ENCODE results near the gene WIPI1. TPM values are rescaled to one million over a fixed set of nuclear protein-coding genes. Genes with fewer than 3 reads are reported as not detected.

Gene WIPI1
- total RNA-seq, 1 donor from 2014 or later, result 29.5 TPM

- Mint-ChIP-seq H3K27ac (no peak overlapping the region), H3K9me3 (no peaks in the 10 kb centered on the region), H3K36me3 (peaks cover 4% of the 10 kb centered on the region), H3K4me1 (peaks cover 25% of the 10 kb centered on the region), H3K4me3 (peak overlapping the region; percentile 99), H3K27me3 (ENCODE audit: insufficient read depth, low read depth) (peaks cover 6% of the 10 kb centered on the region)
- TF ChIP-seq, protein P1, sequence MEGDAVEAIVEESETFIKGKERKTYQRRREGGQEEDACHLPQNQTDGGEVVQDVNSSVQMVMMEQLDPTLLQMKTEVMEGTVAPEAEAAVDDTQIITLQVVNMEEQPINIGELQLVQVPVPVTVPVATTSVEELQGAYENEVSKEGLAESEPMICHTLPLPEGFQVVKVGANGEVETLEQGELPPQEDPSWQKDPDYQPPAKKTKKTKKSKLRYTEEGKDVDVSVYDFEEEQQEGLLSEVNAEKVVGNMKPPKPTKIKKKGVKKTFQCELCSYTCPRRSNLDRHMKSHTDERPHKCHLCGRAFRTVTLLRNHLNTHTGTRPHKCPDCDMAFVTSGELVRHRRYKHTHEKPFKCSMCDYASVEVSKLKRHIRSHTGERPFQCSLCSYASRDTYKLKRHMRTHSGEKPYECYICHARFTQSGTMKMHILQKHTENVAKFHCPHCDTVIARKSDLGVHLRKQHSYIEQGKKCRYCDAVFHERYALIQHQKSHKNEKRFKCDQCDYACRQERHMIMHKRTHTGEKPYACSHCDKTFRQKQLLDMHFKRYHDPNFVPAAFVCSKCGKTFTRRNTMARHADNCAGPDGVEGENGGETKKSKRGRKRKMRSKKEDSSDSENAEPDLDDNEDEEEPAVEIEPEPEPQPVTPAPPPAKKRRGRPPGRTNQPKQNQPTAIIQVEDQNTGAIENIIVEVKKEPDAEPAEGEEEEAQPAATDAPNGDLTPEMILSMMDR (IDR thresholded peaks at IDR 0.05), result no peak
- Histone ChIP-seq H4K20me1 (ENCODE audit: low read depth) (no peaks in the 10 kb centered on the region), H3K4me1 (peaks cover 3% of the 10 kb centered on the region), H3F3A (ENCODE audit: low read depth) (peaks cover 21% of the 10 kb centered on the region), H3K27ac (no peak overlapping the region), H3K79me2 (ENCODE audit: low read depth) (no peaks in the 10 kb centered on the region), H3K36me3 (no peaks in the 10 kb centered on the region), H2AFZ (replicated peaks) (peak overlapping the region; percentile 97), H3K27me3 (peaks cover 17% of the 10 kb centered on the region), H3K9ac (no peak overlapping the region), H3K4me3 (peak overlapping the region; percentile 71), H3K9me3 (ENCODE audit: low read depth) (no peaks in the 10 kb centered on the region), H3K4me2 (peak overlapping the region; percentile 92)
- DNase-seq (ENCODE audit: low spot score), result no peak
Observed at GRCh38 chr17:68455901-68456338, 1.4 kb downstream of the WIPI1 start.

- no peaks in the 10 kb centered on the region for H3K9me3 ChIP-seq (ENCODE audit: low read depth)
- H3K79me2 ChIP-seq (ENCODE audit: low read depth), result no peaks in the 10 kb centered on the region
- Mint-ChIP-seq H3K4me3 (no peak overlapping the region), H3K36me3 (peaks cover 10% of the 10 kb centered on the region), H3K27me3 (ENCODE audit: insufficient read depth, low read depth) (peaks cover 2% of the 10 kb centered on the region), H3K9me3 (no peaks in the 10 kb centered on the region), H3K4me1 (peaks cover 25% of the 10 kb centered on the region), H3K27ac (no peak overlapping the region)
- no peak overlapping the region for H3K27ac ChIP-seq
- peaks cover 21% of the 10 kb centered on the region for H3F3A ChIP-seq (ENCODE audit: low read depth)
- H3K9ac ChIP-seq, result no peak overlapping the region
- H3K36me3 ChIP-seq, result no peaks in the 10 kb centered on the region
- H3K4me3 ChIP-seq, result no peak overlapping the region
- TF ChIP-seq EZH2 (IDR thresholded peaks at IDR 0.05) (no peak), EZH2phosphoT487 (IDR thresholded peaks at IDR 0.05) (no peak)
- TF ChIP-seq, protein P1 (IDR thresholded peaks at IDR 0.05), result no peak
- no peaks in the 10 kb centered on the region for H4K20me1 ChIP-seq (ENCODE audit: low read depth)
- no peak overlapping the region for H3K4me2 ChIP-seq
- peaks cover 3% of the 10 kb centered on the region for H3K4me1 ChIP-seq
- no peak overlapping the region for H2AFZ ChIP-seq (replicated peaks)
- DNase-seq (ENCODE audit: low spot score), result no peak
- peaks cover 12% of the 10 kb centered on the region for H3K27me3 ChIP-seq
Observed at GRCh38 chr17:68453991-68454665, 3.2 kb downstream of the WIPI1 start.

DNA sequence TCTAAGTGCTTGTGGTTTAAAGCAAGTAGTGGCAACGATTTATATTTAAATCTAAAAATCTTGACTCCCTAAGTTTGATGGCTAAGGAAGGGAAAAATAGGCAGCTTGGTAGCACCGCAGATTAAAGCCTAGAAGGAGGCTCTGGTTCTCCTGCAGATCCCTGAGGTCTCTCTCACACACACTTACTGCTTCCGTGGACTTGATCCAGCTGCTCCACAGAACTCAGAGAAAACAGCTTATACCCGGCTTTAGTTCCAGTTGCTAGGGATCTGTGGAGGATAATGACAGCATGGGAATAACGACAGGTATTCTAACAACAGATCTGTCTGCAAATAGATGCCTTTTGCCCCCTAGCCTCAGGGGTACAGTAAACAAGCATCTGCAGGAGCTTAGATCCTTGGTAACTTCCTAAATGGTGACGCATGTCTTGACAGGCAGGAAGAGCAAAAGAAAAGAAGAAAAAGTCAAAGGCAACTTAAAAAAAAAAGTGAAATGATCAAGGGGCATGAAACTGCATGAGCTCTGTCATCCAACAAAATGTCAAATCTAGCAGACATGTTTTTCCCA lies 4.5 kb downstream of the WIPI1 start:
- DNase-seq (ENCODE audit: low spot score), result no peak
- peaks cover 10% of the 10 kb centered on the region for H3K36me3 Mint-ChIP-seq
- no peaks in the 10 kb centered on the region for H3K27me3 ChIP-seq
- no peak for TF ChIP-seq EZH2phosphoT487 (IDR thresholded peaks at IDR 0.05)
- TF ChIP-seq, protein P1 (IDR thresholded peaks at IDR 0.05), result no peak
- no peak for TF ChIP-seq EZH2 (IDR thresholded peaks at IDR 0.05)
- peaks cover 19% of the 10 kb centered on the region for H3K4me1 Mint-ChIP-seq
- no peaks in the 10 kb centered on the region for H3K9me3 ChIP-seq (ENCODE audit: low read depth)
- no peaks in the 10 kb centered on the region for H3K9me3 Mint-ChIP-seq
- peaks cover 14% of the 10 kb centered on the region for H3F3A ChIP-seq (ENCODE audit: low read depth)
- no peak overlapping the region for H3K27ac ChIP-seq
- no peaks in the 10 kb centered on the region for H3K79me2 ChIP-seq (ENCODE audit: low read depth)
- no peak overlapping the region for H3K4me3 ChIP-seq
- H4K20me1 ChIP-seq (ENCODE audit: low read depth), result no peaks in the 10 kb centered on the region
- no peaks in the 10 kb centered on the region for H3K27me3 Mint-ChIP-seq (ENCODE audit: insufficient read depth, low read depth)
- no peaks in the 10 kb centered on the region for H3K36me3 ChIP-seq
- H3K9ac ChIP-seq, result peak overlapping the region; percentile 30
- H3K27ac Mint-ChIP-seq, result no peak overlapping the region
- H3K4me3 Mint-ChIP-seq, result no peak overlapping the region
- H3K4me2 ChIP-seq, result no peak overlapping the region
- H2AFZ ChIP-seq (replicated peaks), result no peak overlapping the region
- H3K4me1 ChIP-seq, result no peaks in the 10 kb centered on the region
